Measurements from ENCODE around the gene CYP46A1.
"Not testable (repeated sequence)": the region's sequence is repeated elsewhere in the genome, so short reads cannot be mapped to it uniquely, and the experiment has no call there.

CYP46A1 gene

GRCh38 chr14:99657645-99658155 lies 26.4 kb upstream of the CYP46A1 start:
- DNase-seq (ENCODE audit: low read depth): no peak
- H3K4me3 ChIP-seq (ENCODE audit: low read length): no peak overlapping the region
- TF ChIP-seq, protein P1, sequence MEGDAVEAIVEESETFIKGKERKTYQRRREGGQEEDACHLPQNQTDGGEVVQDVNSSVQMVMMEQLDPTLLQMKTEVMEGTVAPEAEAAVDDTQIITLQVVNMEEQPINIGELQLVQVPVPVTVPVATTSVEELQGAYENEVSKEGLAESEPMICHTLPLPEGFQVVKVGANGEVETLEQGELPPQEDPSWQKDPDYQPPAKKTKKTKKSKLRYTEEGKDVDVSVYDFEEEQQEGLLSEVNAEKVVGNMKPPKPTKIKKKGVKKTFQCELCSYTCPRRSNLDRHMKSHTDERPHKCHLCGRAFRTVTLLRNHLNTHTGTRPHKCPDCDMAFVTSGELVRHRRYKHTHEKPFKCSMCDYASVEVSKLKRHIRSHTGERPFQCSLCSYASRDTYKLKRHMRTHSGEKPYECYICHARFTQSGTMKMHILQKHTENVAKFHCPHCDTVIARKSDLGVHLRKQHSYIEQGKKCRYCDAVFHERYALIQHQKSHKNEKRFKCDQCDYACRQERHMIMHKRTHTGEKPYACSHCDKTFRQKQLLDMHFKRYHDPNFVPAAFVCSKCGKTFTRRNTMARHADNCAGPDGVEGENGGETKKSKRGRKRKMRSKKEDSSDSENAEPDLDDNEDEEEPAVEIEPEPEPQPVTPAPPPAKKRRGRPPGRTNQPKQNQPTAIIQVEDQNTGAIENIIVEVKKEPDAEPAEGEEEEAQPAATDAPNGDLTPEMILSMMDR (conservative IDR thresholded peaks at IDR 0.05; ENCODE audit: low read length): no peak

GRCh38 chr14:99658218-99658845 lies 25.8 kb upstream of the CYP46A1 start:
- no peak for DNase-seq (ENCODE audit: low read depth)
- no peak overlapping the region for H3K4me3 ChIP-seq (ENCODE audit: low read length)
- TF ChIP-seq, protein P1 (conservative IDR thresholded peaks at IDR 0.05; ENCODE audit: low read length): no peak

GRCh38 chr14:99659333-99659741 lies 24.8 kb upstream of the CYP46A1 start:
- DNase-seq (ENCODE audit: low read depth): no peak
- TF ChIP-seq, protein P1 (conservative IDR thresholded peaks at IDR 0.05; ENCODE audit: low read length): no peak
- no peak overlapping the region for H3K4me3 ChIP-seq (ENCODE audit: low read length)

DNA sequence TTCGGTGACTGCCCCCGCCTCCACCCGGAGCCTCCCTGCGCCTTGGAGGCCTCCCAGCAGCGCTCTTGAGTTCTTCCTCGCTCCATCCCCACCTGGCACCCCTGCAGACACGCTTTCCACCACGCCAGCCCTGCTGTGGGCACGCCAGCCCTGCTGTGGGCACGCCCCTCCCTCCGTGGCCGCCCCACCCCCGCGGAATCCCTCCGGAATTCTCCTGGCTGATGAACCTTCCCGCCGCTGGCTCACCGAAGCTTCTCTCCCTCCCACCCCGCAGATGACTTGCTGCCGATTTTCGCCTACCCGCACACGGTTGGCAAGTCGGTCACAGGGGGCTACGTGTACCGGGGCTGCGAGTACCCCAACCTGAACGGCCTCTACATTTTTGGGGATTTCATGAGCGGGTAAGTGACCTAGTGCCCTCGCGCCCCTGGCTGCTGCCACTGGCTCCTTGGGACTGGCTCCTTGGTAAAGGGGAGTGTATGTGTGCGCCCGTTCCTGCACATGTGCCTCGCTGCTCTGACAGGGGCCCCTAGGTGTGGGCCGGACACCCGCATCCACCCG lies 24.0 kb upstream of the CYP46A1 start:
- no peak for DNase-seq (ENCODE audit: low read depth)
- H3K4me3 ChIP-seq (ENCODE audit: low read length): no peak overlapping the region
- TF ChIP-seq, protein P1 (conservative IDR thresholded peaks at IDR 0.05; ENCODE audit: low read length): no peak

- no peak overlapping the region for H3K4me3 ChIP-seq (ENCODE audit: low read length)
- no peak for DNase-seq (ENCODE audit: low read depth)
- TF ChIP-seq, protein P1 (conservative IDR thresholded peaks at IDR 0.05; ENCODE audit: low read length): no peak
Observed at GRCh38 chr14:99660794-99661193, 23.3 kb upstream of the CYP46A1 start.

DNA sequence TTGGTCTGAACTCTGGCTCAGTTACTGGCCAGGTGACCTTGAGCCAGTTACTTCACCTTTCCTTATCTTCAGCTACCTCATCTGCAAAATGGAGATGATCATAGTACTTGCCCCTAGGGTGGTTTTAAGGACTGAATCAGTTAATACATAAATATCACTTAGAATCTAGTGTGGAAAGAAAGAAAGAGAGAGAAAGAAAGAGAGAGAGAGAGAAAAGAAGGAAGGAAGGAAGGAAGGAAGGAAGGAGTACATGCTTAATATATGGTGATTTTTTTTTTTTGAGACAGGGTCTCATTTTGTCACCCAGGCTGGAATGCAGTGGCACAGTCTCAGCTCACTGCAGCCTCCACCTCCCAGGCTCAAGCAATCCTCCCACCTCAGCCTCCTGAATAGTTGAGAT lies 22.9 kb upstream of the CYP46A1 start:
- not testable (repeated sequence) for H3K4me3 ChIP-seq (ENCODE audit: low read length); DNase-seq (ENCODE audit: low read depth)

DNA sequence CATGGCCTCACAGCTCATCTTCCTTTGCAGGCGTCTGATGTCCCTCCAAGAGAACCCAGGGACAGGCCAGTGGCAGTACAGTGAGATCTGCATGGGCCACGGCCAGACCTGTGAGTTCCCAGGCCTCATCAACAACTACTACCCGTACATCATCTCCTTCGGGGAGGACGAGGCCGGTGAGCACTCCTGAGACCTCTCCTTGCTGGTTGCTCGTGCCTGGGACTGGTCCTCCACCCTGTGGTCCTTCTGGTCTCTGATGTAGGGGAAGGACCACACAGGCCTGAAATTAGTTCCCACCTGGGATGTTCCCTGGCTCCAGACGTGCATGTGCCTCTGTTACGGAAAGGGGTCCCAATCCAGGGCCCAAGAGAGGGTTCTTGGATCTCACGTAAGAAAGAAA lies 21.3 kb upstream of the CYP46A1 start:
- no peak for DNase-seq (ENCODE audit: low read depth)
- TF ChIP-seq, protein P1 (conservative IDR thresholded peaks at IDR 0.05; ENCODE audit: low read length): no peak
- H3K4me3 ChIP-seq (ENCODE audit: low read length): no peak overlapping the region

Data from AG10803 (cell line).